Measurements from ENCODE around the gene VSTM4.

Gene VSTM4

DNA sequence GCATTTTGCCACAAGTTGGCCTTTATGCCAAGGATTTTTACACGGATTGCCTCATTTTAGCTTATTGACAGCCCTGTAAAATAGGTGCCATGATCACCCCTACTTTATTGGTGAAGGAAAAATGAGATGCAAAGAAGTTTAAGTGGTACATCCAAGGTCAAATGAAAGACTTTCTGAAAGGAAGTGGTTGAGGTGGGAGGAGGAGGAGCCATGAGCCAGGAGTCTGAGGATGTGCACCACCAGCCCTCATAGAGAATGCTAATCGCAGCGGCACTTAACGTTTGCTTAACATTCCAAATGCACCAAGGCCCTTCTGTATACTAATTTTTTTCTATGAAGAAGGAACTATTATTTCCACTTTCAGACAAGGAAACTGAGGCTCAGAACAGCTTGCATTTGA is 144.7 kb downstream of the VSTM4 start:
- TF ChIP-seq CTCF (IDR thresholded peaks at IDR 0.05; ENCODE audit: extremely low read depth, insufficient read depth, missing control alignments): no peak
- no peak for DNase-seq (ENCODE audit: low spot score)
- in situ Hi-C loops (cut with MboI; ENCODE audit: low pct_unique_long_range_greater_than_20kb, low sequenced_read_pairs, unreplicated experiment): no loop called here

DNA sequence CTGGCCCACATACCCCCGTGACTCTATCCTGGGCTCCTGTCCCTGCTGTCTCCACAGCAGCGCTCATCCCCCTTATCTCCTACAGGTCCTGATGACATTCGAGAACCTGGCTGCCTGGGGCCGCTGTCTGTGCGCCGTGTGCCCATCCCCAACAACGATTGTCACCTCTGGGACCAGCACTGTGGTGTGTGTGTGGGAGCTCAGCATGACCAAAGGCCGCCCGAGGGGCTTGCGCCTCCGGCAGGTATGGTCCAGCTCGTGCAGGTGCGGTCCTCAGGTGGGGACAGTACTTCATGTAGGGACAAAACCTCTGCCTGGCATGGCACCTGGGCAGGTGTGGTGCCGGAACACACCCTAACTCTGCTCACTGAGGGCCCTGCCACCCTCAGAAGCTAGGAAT is 145.3 kb downstream of the VSTM4 start:
- in situ Hi-C loops (cut with MboI; ENCODE audit: low pct_unique_long_range_greater_than_20kb, low sequenced_read_pairs, unreplicated experiment): no loop called here
- no peak for TF ChIP-seq CTCF (IDR thresholded peaks at IDR 0.05; ENCODE audit: extremely low read depth, insufficient read depth, missing control alignments)
- no peak for DNase-seq (ENCODE audit: low spot score)

DNA sequence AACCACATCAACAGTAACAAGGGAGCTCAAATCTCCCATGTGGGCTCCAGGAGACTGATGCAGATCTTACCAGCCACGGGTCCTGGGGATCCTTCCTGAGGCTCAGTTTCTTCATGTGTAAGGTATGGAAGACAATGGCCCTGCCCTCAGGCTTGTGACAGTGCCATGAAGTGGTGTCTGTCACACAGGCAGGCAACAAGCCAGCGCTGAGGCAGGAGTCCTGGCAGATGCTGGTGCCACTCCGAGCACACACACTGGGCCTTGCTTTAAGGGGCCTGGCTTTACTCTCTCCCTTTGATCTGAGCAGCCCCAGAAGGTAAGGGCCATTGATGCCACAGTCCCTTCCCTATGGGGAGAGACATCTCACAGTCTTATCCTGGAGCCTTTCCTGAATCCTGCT is 147.3 kb downstream of the VSTM4 start:
- in situ Hi-C loops (cut with MboI; ENCODE audit: low pct_unique_long_range_greater_than_20kb, low sequenced_read_pairs, unreplicated experiment): no loop called here
- no peak for TF ChIP-seq CTCF (IDR thresholded peaks at IDR 0.05; ENCODE audit: extremely low read depth, insufficient read depth, missing control alignments)
- DNase-seq (ENCODE audit: low spot score): no peak

- no peak for TF ChIP-seq CTCF (IDR thresholded peaks at IDR 0.05; ENCODE audit: extremely low read depth, insufficient read depth, missing control alignments)
- DNase-seq (ENCODE audit: low spot score): no peak
- in situ Hi-C loops (cut with MboI; ENCODE audit: low pct_unique_long_range_greater_than_20kb, low sequenced_read_pairs, unreplicated experiment): no loop called here
Measured at GRCh38 chr10:48965460-48965859, 149.9 kb downstream of the VSTM4 start.

All from GM13977 (cell line).